SK-N-SH (cell line): ENCODE measurements around the gene VASN. TPM values are rescaled to one million over a fixed set of nuclear protein-coding genes. Genes with fewer than 3 reads are reported as not detected.

Source experiments
- CTCF ChIA-PET: fragments of 300-600, 350-600 bp; formaldehyde crosslinking; extraction: SDS; loops from one replicate; lab custom pipeline; 2021; lab: Yijun Ruan, JAX
- POLR2A ChIA-PET: fragments of 350-600 bp; sonication (Branson Sonifier 250); formaldehyde crosslinking; extraction: SDS; loops from one replicate; lab custom pipeline; 2020; ENCODE audit warnings: antibody characterized with exemption, inconsistent platforms; lab: Yijun Ruan, JAX
- DNase-seq: peaks from one replicate; pipeline ENCODE4 v3.0.0; 2012
- H2AFZ ChIP-seq: fragments of 200-600 bp; sonication (generic); 2 replicates; pipeline ENCODE4 v1.8.1; 2016; ENCODE audit warnings: antibody characterized with exemption, mild to moderate bottlenecking, low read depth
- H3F3A ChIP-seq: fragments of 200-600 bp; sonication (generic); replicated peaks from 2 replicates; pipeline ENCODE3; 2016; ENCODE audit warnings: antibody characterized with exemption, mild to moderate bottlenecking; ENCODE audit not compliant: insufficient read depth
- H3K27ac ChIP-seq, 2 experiments: fragments of 200-500 bp in 1 of 2; fragments of 200-600 bp in 1 of 2; sonication (Bioruptor generic) in 1 of 2; sonication (generic), shearing (Covaris generic) in 1 of 2; 2 replicates each; pipeline versions ENCODE4 v1.5.1 to v1.6.1; 2014 to 2016; ENCODE audit warnings: low read depth in 2 of 2, inconsistent platforms in 1 of 2, low read length in 1 of 2, mild to moderate bottlenecking in 1 of 2, mixed read lengths in 1 of 2
- H3K27me3 ChIP-seq: fragments of 200-600 bp; sonication (generic), shearing (Covaris generic); 2 replicates; pipeline ENCODE4 v1.6.1; 2016; ENCODE audit warnings: mixed run types; ENCODE audit not compliant: insufficient read depth
- H3K36me3 ChIP-seq, 2 experiments: fragments of 200-500 bp in 1 of 2; fragments of 200-600 bp in 1 of 2; sonication (Bioruptor generic) in 1 of 2; sonication (generic) in 1 of 2; replicated peaks in 1 of 2; 2 replicates each; pipeline versions ENCODE3 to v1.5.1; 2014 to 2016; ENCODE audit warnings: low read length in 1 of 2, mild to moderate bottlenecking in 1 of 2; ENCODE audit not compliant: insufficient read depth in 2 of 2, control insufficient read depth in 1 of 2
- H3K4me1 ChIP-seq, 2 experiments: fragments of 200-500 bp in 1 of 2; fragments of 200-600 bp in 1 of 2; sonication (Bioruptor generic) in 1 of 2; sonication (generic), shearing (Covaris generic) in 1 of 2; 2 replicates each; pipeline versions ENCODE4 v1.5.1 to v1.6.1; 2014 to 2016; ENCODE audit warnings: low read depth in 1 of 2, low read length in 1 of 2, mixed run types in 1 of 2; ENCODE audit not compliant: insufficient read depth in 2 of 2, control insufficient read depth in 1 of 2
- H3K4me2 ChIP-seq: fragments of 200-600 bp; sonication (generic), shearing (Covaris generic); 2 replicates; pipeline ENCODE4 v1.6.1; 2017; ENCODE audit warnings: mixed run types
- H3K4me3 ChIP-seq, 2 experiments: fragments of 200-500 bp in 1 of 2; fragments of 200-600 bp in 1 of 2; sonication (Bioruptor generic) in 1 of 2; sonication (generic), shearing (Covaris generic) in 1 of 2; 2 replicates each; pipeline versions ENCODE4 v1.5.1 to v1.8.1; 2014 to 2016; ENCODE audit warnings: low read depth in 2 of 2, inconsistent platforms in 1 of 2, low read length in 1 of 2, mild to moderate bottlenecking in 1 of 2, mixed read lengths in 1 of 2, moderate library complexity in 1 of 2
- H3K79me2 ChIP-seq: fragments of 200-600 bp; sonication (generic); 2 replicates; pipeline ENCODE4 v1.8.1; 2017; ENCODE audit warnings: mild to moderate bottlenecking; ENCODE audit not compliant: insufficient read depth
- H3K9ac ChIP-seq: fragments of 200-600 bp; sonication (generic); 2 replicates; pipeline ENCODE4 v1.6.1; 2017; ENCODE audit warnings: mixed run types
- H3K9me2 ChIP-seq: fragments of 200-600 bp; sonication (generic); 2 replicates; pipeline ENCODE4 v1.6.1; 2017; ENCODE audit warnings: mixed run types
- H3K9me3 ChIP-seq: fragments of 200-600 bp; sonication (generic); 2 replicates; pipeline ENCODE4 v1.6.1; 2017; ENCODE audit warnings: mixed run types, mild to moderate bottlenecking, moderate library complexity
- H4K20me1 ChIP-seq: fragments of 200-600 bp; sonication (generic); 2 replicates; pipeline ENCODE4 v1.6.1; 2017; ENCODE audit warnings: mild to moderate bottlenecking, mixed run types; ENCODE audit not compliant: insufficient read depth
- CHD2 ChIP-seq: fragments of 150-350 bp; IDR thresholded peaks from 2 replicates; pipeline ENCODE4 v1.6.1; 2018; ENCODE audit warnings: low read length; ENCODE audit not compliant: partially characterized antibody
- CTCF ChIP-seq: fragments of 200-600 bp; sonication (generic); IDR thresholded peaks from 2 replicates; pipeline ENCODE4 v1.6.1; 2017; ENCODE audit warnings: antibody characterized with exemption, mild to moderate bottlenecking, moderate library complexity
- EP300 ChIP-seq, 2 experiments: IDR thresholded peaks; 2 replicates each; pipeline versions ENCODE4 v1.4.0 to v1.6.1; 2012; ENCODE audit warnings: borderline replicate concordance in 1 of 2, low read depth in 1 of 2, low read length in 1 of 2
- EZH2phosphoT487 ChIP-seq: fragments of 200-600 bp; sonication (generic); IDR thresholded peaks from 2 replicates; pipeline ENCODE4 v1.6.1; 2017; ENCODE audit warnings: low read depth, mixed run types, mild to moderate bottlenecking, antibody characterized with exemption, moderate library complexity, borderline replicate concordance
- FOXJ3 ChIP-seq: sonication (generic); formaldehyde crosslinking; IDR thresholded peaks from 2 replicates; pipeline ENCODE4 v1.5.1; 2020; ENCODE audit warnings: mild to moderate bottlenecking, missing genetic modification reagents
- FOXM1 ChIP-seq: IDR thresholded peaks from 2 replicates; pipeline ENCODE4 v1.4.0; 2012; ENCODE audit warnings: low read depth, mild to moderate bottlenecking
- GABPA ChIP-seq: IDR thresholded peaks from 2 replicates; pipeline ENCODE4 v1.4.0; 2012; ENCODE audit warnings: low read depth, mild to moderate bottlenecking
- GATA2 ChIP-seq: sonication (generic); formaldehyde crosslinking; IDR thresholded peaks from 2 replicates; pipeline ENCODE4 v1.5.0; 2020; ENCODE audit warnings: mild to moderate bottlenecking, missing genetic modification reagents
- IRF3 ChIP-seq: fragments of 150-350 bp; IDR thresholded peaks from 2 replicates; pipeline ENCODE4 v1.6.1; 2016; ENCODE audit warnings: mild to moderate bottlenecking, low read depth, low read length
- JUND ChIP-seq: IDR thresholded peaks from 2 replicates; pipeline ENCODE4 v1.4.0; 2012
- MAX ChIP-seq: IDR thresholded peaks from 2 replicates; pipeline ENCODE4 v1.4.0; 2012; ENCODE audit warnings: low read depth
- MXI1 ChIP-seq: IDR thresholded peaks from 2 replicates; pipeline ENCODE4 v1.6.1; 2012; ENCODE audit warnings: mild to moderate bottlenecking, low read depth, low read length, improper control_type of control experiment
- NRF1 ChIP-seq: IDR thresholded peaks from 2 replicates; pipeline ENCODE4 v1.6.1; 2012; ENCODE audit warnings: low read depth, mild to moderate bottlenecking, low read length
- POLR2AphosphoS5 ChIP-seq: IDR thresholded peaks from 2 replicates; pipeline ENCODE4 v1.6.1; 2012; ENCODE audit warnings: low read depth, low read length
- RAD21 ChIP-seq: IDR thresholded peaks from 2 replicates; pipeline ENCODE4 v1.6.1; 2012; ENCODE audit warnings: mild to moderate bottlenecking, low read length
- RCOR1 ChIP-seq: fragments of 150-350 bp; IDR thresholded peaks from 2 replicates; pipeline ENCODE4 v1.6.1; 2017; ENCODE audit warnings: antibody characterized with exemption, low read length
- SIN3A ChIP-seq: IDR thresholded peaks from 2 replicates; pipeline ENCODE4 v1.6.1; 2012; ENCODE audit warnings: low read depth, mild to moderate bottlenecking, low read length, moderate library complexity, borderline replicate concordance
- SMC3 ChIP-seq: IDR thresholded peaks from 2 replicates; pipeline ENCODE4 v1.6.1; 2012; ENCODE audit warnings: low read depth, low read length, improper control_type of control experiment
- TCF12 ChIP-seq: IDR thresholded peaks from 2 replicates; pipeline ENCODE4 v1.4.0; 2012
- TEAD4 ChIP-seq: IDR thresholded peaks from 2 replicates; pipeline ENCODE4 v1.4.0; 2012; ENCODE audit warnings: mild to moderate bottlenecking, borderline replicate concordance; ENCODE audit not compliant: insufficient read depth
- USF1 ChIP-seq: IDR thresholded peaks from 2 replicates; pipeline ENCODE4 v1.4.0; 2012; ENCODE audit warnings: low read depth, borderline replicate concordance
- ZBTB33 ChIP-seq: IDR thresholded peaks from 2 replicates; pipeline ENCODE4 v1.4.0; 2012; ENCODE audit warnings: low read depth, borderline replicate concordance
- WGBS: methylation state at CpG from one replicate; pipeline ENCODE4 v1.1.6; 2017; ENCODE audit warnings: low lambda C conversion rate; 5-methylcytosine and 5-hydroxymethylcytosine counted together
- polyA plus RNA-seq, 3 experiments: library from polyadenylated mRNA; depleted of rRNA; stranded (reverse); fragments of >200 nt; gene quantifications; 2 replicates each; pipeline ENCODE4 v1.2.3, GENCODE V29; 2012

Gene VASN
- polyA plus RNA-seq, 1 of the 3 experiments (the other 2 are of a cell fraction), result 37.4 TPM

- peak; percentile 82 for DNase-seq
- Histone ChIP-seq H3K4me3 (no peak overlapping the region), H3K9me3 (no peaks in the 10 kb centered on the region), H3K9ac (no peak overlapping the region), H3K4me2 (peak overlapping the region; percentile 50; the same call in 1 of the 2 replicates), H3K79me2 (peaks cover 20% of the 10 kb centered on the region), H2AFZ (no peak overlapping the region), H3K4me1 (peaks cover 24 to 60% of the 10 kb centered on the region in 2 experiments; a peak in 3 of 4 replicates), H3F3A (peaks cover 13% of the 10 kb centered on the region), H3K27me3 (no peaks in the 10 kb centered on the region), H4K20me1 (peaks cover 21% of the 10 kb centered on the region), H3K9me2 (no peaks in the 10 kb centered on the region), H3K36me3 (no peaks in the 10 kb centered on the region), H3K27ac (peak overlapping the region in 1 of 2 experiments; percentile 54; a peak in 2 of 4 replicates)
- 33% methylated on average over 5 of the region's 13 CpGs for WGBS
- ChIA-PET CTCF (interaction anchor here (1.0 to 32.1 kb wide), 6 partner anchors 9 to 80 kb away, joined by 4 to 558 read pairs (median 8); no protein-coding TSS in a partner anchor), POLR2A (interaction anchor here (0.6 to 1.4 kb wide), 2 partner anchors 23 to 61 kb away, joined by 4 to 6 read pairs; no protein-coding TSS in a partner anchor)
- no peak for TF ChIP-seq FOXM1
- TF ChIP-seq JUND, result no peak
- TF ChIP-seq TEAD4, result no peak
- no peak for TF ChIP-seq ZBTB33
- TF ChIP-seq USF1, result no peak
- 0 out of 2 replicates have a peak, but pooled peaks have one; percentile 17 for TF ChIP-seq SMC3
- peak; percentile 71; the same call in 1 of the 2 replicates for TF ChIP-seq TCF12
- TF ChIP-seq POLR2AphosphoS5, result no peak
- peak; percentile 33 for TF ChIP-seq CHD2
- peak; percentile 70 for TF ChIP-seq RCOR1
- peak; percentile 72; the same call in 1 of the 2 replicates for TF ChIP-seq FOXJ3 (CRISPR knock-in tag)
- TF ChIP-seq RAD21, result peak; percentile 13; the same call in 1 of the 2 replicates
- TF ChIP-seq IRF3, result no peak
- TF ChIP-seq GABPA, result no peak
- no peak for TF ChIP-seq NRF1
- peak; percentile 60; the same call in 1 of the 2 replicates for TF ChIP-seq SIN3A
- TF ChIP-seq GATA2 (CRISPR knock-in tag), result no peak
- TF ChIP-seq MXI1, result peak; percentile 14; the same call in 1 of the 2 replicates
- peak in 1 of 2 experiments; percentile 70; a peak in 1 of 4 replicates for TF ChIP-seq EP300 (IDR thresholded peaks at IDR 0.05; ENCODE audit: borderline replicate concordance in 1 of 2, low read depth in 1 of 2, low read length in 1 of 2)
- TF ChIP-seq MAX, result peak; percentile 69; the same call in 1 of the 2 replicates
- no peak for TF ChIP-seq CTCF
- no peak for TF ChIP-seq EZH2phosphoT487
Measured at GRCh38 chr16:4369007-4369733, 2.5 kb upstream of the VASN start.
